ENCODE data around the gene LCP2. TPM values are rescaled to one million over a fixed set of nuclear protein-coding genes. Genes with fewer than 3 reads are reported as not detected.

Gene LCP2
- total and polyA plus RNA-seq, 2 donors (not counting 3 experiments of a cell fraction or from before 2014, with no cell fraction given): not detected

DNA sequence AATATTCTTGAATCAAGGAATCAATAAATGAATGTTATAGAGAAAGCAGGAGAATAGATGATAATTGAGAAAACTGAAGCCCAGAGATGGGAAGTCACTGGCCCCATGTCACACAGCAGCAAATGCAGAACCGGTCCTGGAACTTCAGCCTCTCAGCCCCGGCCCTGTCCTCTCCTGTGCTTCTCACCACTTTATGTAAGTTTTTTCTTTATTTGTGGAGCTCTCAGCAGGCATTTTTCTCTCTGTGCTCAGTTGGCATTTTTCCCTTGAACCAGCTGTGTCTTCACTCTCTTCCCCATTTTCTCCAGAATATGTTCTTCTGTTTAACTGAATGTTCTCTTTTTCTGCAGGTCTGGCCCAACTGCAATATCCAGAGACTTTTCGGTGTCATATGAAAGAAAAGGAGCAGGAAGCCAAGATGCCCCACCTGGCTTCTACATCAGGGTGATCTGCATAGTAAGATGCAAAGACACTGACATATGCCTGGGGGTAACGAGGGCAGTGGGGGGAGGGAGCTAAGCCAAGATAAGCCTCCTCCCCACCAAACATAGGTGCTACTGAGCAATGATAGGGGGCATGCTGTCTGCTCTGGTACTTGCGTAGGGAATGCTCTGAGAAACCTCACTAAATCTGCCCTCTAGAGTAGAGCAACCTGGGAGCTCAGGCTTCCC is 12.8 kb upstream of the LCP2 start:
- FAIRE-seq: no peak
- Histone ChIP-seq H4K20me1 (replicated peaks; ENCODE audit: control insufficient read depth, extremely low read depth, insufficient read depth, low read length) (no peaks in the 10 kb centered on the region), H3K27me3 (ENCODE audit: control insufficient read depth in 2 of 2, insufficient read depth in 2 of 2, low read length in 2 of 2) (peaks cover 0 to 3% of the 10 kb centered on the region in 2 experiments), H3K79me2 (ENCODE audit: control insufficient read depth, insufficient read depth, low read length) (no peaks in the 10 kb centered on the region), H3K36me3 (ENCODE audit: control insufficient read depth in 2 of 2, extremely low read depth in 1 of 2, insufficient read depth in 2 of 2, low read length in 2 of 2) (no peaks in the 10 kb centered on the region), H3K9ac (replicated peaks; ENCODE audit: extremely low read depth, insufficient read depth, low read length) (no peak overlapping the region), H3K9me3 (replicated peaks; ENCODE audit: control insufficient read depth, insufficient read depth, low read length) (no peaks in the 10 kb centered on the region), H2AFZ (ENCODE audit: low read depth, low read length) (no peak overlapping the region), H3K9me1 (replicated peaks; ENCODE audit: control insufficient read depth, extremely low read depth, insufficient read depth, low read length) (no peaks in the 10 kb centered on the region), H3K4me2 (ENCODE audit: insufficient read depth, low read length) (no peak overlapping the region), H3K4me3 (replicated peaks in 1 of 3; ENCODE audit: insufficient read depth in 1 of 3, low read depth in 1 of 3, low read length in 3 of 3) (no peak overlapping the region), H3K4me1 (ENCODE audit: control insufficient read depth, extremely low read depth, insufficient read depth, low read length) (peaks cover 3% of the 10 kb centered on the region), H3K27ac (ENCODE audit: insufficient read depth, low read depth, low read length) (no peak overlapping the region)
- CTCF ChIA-PET: interaction anchor here (1.1 kb wide), 1 partner anchor 17 kb away, joined by 5 read pairs; no protein-coding TSS in a partner anchor
- no peak for DNase-seq (ENCODE audit: low read depth, low spot score)
- no TSS peak for BruUV-seq (replicated peaks)
- TF ChIP-seq, protein P1, sequence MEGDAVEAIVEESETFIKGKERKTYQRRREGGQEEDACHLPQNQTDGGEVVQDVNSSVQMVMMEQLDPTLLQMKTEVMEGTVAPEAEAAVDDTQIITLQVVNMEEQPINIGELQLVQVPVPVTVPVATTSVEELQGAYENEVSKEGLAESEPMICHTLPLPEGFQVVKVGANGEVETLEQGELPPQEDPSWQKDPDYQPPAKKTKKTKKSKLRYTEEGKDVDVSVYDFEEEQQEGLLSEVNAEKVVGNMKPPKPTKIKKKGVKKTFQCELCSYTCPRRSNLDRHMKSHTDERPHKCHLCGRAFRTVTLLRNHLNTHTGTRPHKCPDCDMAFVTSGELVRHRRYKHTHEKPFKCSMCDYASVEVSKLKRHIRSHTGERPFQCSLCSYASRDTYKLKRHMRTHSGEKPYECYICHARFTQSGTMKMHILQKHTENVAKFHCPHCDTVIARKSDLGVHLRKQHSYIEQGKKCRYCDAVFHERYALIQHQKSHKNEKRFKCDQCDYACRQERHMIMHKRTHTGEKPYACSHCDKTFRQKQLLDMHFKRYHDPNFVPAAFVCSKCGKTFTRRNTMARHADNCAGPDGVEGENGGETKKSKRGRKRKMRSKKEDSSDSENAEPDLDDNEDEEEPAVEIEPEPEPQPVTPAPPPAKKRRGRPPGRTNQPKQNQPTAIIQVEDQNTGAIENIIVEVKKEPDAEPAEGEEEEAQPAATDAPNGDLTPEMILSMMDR (IDR thresholded peaks at IDR 0.05; ENCODE audit: extremely low read depth in 1 of 2, insufficient read depth in 1 of 2, low read depth in 1 of 2, low read length in 2 of 2): no peak
- TF ChIP-seq FOS (IDR thresholded peaks at IDR 0.05; ENCODE audit: borderline replicate concordance, insufficient read depth, low read length) (no peak), MYC (IDR thresholded peaks at IDR 0.05; ENCODE audit: low read depth, low read length) (no peak), EZH2 (IDR thresholded peaks at IDR 0.05; ENCODE audit: borderline replicate concordance, low read depth, low read length, severe bottlenecking) (no peak), POLR2A (IDR thresholded peaks at IDR 0.05; ENCODE audit: low read depth, low read length) (no peak), GATA2 (IDR thresholded peaks at IDR 0.05; ENCODE audit: insufficient read depth, insufficient read length, low read depth, low read length) (no peak), JUN (IDR thresholded peaks at IDR 0.05; ENCODE audit: borderline replicate concordance, insufficient read depth, insufficient read length, low read depth) (no peak), POLR2AphosphoS5 (IDR thresholded peaks at IDR 0.05; ENCODE audit: insufficient read depth, low read depth, low read length) (no peak)
- TF ChIP-seq, protein P2, sequence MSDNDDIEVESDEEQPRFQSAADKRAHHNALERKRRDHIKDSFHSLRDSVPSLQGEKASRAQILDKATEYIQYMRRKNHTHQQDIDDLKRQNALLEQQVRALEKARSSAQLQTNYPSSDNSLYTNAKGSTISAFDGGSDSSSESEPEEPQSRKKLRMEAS (IDR thresholded peaks at IDR 0.05; ENCODE audit: insufficient read depth, insufficient read length): no peak
- dilution Hi-C loops (cut with MboI; ENCODE audit: extremely low pct_ligation_motif_present, low sequenced_read_pairs) (no loop called here), intact Hi-C loops (cut with micrococcal nuclease) (no loop called here)
- POLR2A ChIA-PET: no interaction called here

All from endothelial cell of umbilical vein (primary cell).